GM12875 (cell line): ENCODE data around the gene ITGA1.

ENCODE experiments used
- H3K4me3 ChIP-seq: one replicate; pipeline ENCODE4 v1.5.1; 2011; ENCODE audit warnings: low read depth, low read length, control low read depth
- TF ChIP-seq, protein P1 (sequence below): IDR thresholded peaks from 2 replicates; pipeline ENCODE4 v1.5.1; 2011; ENCODE audit warnings: low read depth, mild to moderate bottlenecking, control low read depth, inconsistent platforms, low read length, moderate library complexity, borderline replicate concordance; ENCODE audit not compliant: insufficient read depth

Gene ITGA1

DNA sequence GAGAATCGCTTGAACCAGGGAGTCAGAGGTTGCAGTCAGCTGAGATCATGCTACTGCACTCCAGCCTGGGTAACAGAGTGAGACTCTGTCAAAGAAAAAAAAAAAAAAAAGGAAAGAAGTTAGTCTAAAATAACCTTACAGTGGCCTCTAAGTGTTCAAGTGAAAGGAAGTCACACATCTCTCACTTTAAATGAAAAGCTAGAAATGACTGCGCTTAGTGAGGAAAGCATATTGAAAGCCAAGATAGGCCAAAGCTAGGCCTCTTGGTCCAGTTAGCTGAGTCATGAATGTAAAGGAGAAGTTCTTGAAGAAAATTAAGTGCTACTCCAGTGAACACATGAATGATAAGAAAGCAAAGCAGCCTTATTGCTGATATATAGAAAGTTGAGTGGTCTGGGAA lies 38.1 kb downstream of the ITGA1 start:
- no peak overlapping the region for H3K4me3 ChIP-seq
- TF ChIP-seq, protein P1, sequence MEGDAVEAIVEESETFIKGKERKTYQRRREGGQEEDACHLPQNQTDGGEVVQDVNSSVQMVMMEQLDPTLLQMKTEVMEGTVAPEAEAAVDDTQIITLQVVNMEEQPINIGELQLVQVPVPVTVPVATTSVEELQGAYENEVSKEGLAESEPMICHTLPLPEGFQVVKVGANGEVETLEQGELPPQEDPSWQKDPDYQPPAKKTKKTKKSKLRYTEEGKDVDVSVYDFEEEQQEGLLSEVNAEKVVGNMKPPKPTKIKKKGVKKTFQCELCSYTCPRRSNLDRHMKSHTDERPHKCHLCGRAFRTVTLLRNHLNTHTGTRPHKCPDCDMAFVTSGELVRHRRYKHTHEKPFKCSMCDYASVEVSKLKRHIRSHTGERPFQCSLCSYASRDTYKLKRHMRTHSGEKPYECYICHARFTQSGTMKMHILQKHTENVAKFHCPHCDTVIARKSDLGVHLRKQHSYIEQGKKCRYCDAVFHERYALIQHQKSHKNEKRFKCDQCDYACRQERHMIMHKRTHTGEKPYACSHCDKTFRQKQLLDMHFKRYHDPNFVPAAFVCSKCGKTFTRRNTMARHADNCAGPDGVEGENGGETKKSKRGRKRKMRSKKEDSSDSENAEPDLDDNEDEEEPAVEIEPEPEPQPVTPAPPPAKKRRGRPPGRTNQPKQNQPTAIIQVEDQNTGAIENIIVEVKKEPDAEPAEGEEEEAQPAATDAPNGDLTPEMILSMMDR: no peak

DNA sequence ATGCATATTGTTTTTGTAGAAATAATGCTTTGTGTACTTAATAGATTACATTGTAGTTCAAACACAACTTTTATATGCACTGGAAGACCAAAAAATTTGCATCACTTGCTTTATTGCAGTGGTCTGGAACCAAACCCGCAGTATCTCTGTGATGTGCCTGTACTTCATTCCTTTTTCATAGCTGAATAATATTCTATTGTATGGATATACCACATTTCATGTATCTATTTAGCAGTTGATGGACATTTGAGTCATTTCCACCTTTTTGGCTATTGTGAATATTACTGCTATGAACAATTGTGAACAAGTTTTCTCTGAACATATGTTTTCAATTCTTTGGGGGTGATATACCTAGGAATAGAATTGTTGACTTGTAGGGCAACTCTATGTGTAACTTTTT lies 40.1 kb downstream of the ITGA1 start:
- H3K4me3 ChIP-seq: no peak overlapping the region
- TF ChIP-seq, protein P1: no peak

DNA sequence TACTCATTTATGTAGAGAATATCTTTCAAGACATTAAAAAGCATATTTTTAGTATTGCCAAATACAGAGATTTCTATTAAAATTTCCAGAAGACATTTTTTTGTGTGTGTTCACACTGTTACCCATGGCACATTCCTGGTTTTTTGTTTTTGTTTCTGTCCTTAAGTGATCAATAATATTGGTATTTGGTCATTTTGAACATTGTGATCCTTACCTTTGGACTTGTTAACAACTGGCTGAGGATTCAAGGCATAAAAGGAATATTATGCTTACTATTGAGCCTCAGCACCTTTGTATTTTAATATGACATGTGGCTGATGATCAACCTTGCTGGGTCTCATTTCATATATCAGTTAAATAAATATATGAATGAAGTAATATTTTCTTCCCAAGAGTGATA lies 41.9 kb downstream of the ITGA1 start:
- TF ChIP-seq, protein P1: no peak
- no peak overlapping the region for H3K4me3 ChIP-seq

DNA sequence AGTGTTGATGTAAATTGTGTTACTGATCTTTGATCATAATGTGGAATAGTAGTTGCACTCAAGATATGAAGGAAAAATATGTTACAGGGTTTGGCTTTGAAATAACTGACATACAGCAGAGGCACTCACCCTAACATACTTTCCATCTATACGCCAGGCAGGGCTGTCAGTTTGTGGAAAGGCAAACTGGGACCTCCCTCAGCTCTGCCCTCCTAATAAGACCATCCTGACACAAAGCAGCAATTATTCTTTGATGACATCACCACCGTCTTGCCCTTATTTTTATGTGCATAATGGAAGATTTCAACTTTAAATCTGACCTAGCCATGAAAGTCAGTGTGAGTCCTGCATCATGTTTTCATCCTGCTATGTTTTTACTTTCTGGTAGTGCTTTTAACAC lies 42.9 kb downstream of the ITGA1 start:
- no peak overlapping the region for H3K4me3 ChIP-seq
- TF ChIP-seq, protein P1: no peak

DNA sequence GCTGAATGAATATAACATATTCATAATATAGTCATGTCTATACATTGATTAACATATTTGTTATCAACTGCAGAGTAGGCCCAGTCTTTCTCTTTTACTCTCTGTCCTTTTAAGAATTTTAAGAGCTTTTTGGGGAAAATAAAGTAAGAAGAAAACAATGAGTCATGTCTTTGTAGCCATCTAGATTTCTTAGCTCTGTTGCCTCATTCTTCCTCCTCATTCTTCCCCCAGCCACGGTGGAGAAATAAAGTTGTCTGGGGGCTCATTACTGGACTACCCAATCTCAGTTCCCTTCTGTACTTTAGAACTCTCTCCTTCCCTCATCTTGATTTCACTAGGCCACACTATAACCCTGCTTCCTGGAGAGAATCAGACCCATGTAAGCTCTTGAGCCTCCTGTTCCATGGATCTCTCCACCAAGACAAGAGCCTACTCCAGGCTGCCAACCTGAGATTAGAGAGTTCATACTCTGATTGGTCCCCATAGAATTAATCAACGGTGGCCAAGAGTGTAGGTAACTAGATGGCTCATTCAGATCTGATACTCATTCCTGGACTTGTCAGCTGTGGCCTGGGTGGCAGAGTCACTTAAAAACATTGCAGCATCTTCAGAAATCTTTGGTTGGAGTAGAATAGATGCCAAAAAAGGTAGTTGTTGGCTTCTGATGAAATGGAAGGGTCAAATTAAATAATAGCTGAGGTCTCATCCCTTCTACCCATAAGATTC lies 44.2 kb downstream of the ITGA1 start:
- TF ChIP-seq, protein P1: no peak
- no peak overlapping the region for H3K4me3 ChIP-seq

DNA sequence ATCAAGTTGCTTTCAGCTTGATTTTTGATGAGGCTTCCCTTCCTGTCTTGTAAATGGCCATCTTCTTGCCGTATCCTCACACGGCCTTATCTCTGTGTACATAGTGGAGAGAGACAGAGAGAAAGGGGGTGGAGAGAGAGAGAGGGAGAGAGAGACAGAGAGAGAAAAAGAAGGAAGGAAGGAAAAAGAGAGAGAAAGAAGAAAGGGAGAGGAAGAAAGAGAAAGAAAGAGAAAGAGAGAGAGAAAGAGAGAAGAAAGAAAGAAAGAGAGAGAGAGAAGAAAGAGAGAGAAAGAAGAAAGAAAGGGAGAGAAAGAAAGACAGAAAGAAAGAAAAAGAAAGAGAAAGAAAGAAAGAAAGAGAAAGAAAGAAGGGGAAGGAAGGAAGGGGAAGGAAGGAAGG lies 46.6 kb downstream of the ITGA1 start:
- H3K4me3 ChIP-seq: no peak overlapping the region
- TF ChIP-seq, protein P1: no peak

DNA sequence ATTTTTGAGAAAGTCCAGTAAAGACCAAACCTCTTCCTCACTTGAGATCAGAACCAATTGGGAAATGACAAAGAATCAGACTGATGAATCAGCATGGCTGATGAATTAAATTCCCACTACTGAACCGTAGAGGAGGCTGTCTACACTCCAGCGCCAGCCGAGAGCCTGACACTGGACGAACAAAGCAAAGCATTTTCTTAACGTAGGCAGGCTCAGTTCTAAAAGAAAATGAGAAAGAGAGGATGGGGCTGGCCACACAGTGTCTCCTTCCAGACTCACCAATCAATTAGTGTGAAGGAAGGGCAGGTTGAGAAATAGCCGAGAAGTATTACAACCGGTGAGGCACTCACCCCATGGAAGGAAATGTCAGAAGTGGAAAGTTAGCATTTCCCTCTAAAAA lies 49.4 kb downstream of the ITGA1 start:
- H3K4me3 ChIP-seq: no peak overlapping the region
- TF ChIP-seq, protein P1: no peak
